GM23338 (cell line): ENCODE data around the gene GFOD1.

Experiments used
- EZH2 ChIP-seq: fragments of 200-600 bp; sonication (generic); IDR thresholded peaks from one replicate; pipeline ENCODE4 v1.8.0; 2017; ENCODE audit warnings: antibody characterized with exemption, mild to moderate bottlenecking, low read depth; ENCODE audit not compliant: unreplicated experiment
- POLR2AphosphoS5 ChIP-seq: IDR thresholded peaks from 2 replicates; pipeline ENCODE4 v1.6.1; 2016; ENCODE audit warnings: antibody characterized with exemption, low read depth

DNA sequence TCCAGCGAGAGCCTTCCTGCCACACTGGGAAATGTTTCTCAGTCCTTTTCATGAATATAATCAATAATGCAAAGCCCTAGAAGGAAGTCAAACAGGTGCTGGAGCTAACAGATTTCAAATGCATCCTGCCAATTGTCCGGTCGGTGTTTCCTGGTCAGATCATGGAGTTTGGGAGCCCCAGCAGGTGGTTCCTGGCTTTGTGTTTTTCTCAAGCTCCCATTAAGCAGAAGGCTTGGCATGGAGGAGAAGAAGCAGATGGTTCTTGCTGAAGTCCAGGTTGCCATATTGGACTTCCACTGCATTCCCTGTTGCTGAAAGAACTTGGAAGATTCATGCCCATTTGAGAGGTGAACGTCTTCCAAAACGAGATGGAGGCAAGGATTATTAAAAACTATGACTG, 68.6 kb downstream of the GFOD1 start:
- TF ChIP-seq EZH2: no peak
- no peak for TF ChIP-seq POLR2AphosphoS5
